Mesenchymal stem cell (in vitro differentiated cells and primary cell): ENCODE data around the gene IDH1.

Source experiments
- DNase-seq: peaks from one replicate; pipeline ENCODE4 v3.0.0-alpha.2; 2013
- H2AFZ ChIP-seq: one replicate; pipeline ENCODE4 v1.6.1; 2013; ENCODE audit warnings: low read depth, mild to moderate bottlenecking, control low read depth, inconsistent platforms, low read length, moderate library complexity
- H2AK5ac ChIP-seq: 2 replicates; pipeline ENCODE4 v1.6.1; 2013; ENCODE audit warnings: low read length, moderate library complexity, mild to moderate bottlenecking, inconsistent platforms; ENCODE audit not compliant: severe bottlenecking
- H2BK120ac ChIP-seq: one replicate; pipeline ENCODE4 v1.6.1; 2013; ENCODE audit warnings: low read depth, mild to moderate bottlenecking, inconsistent platforms, low read length, moderate library complexity
- H2BK12ac ChIP-seq, 2 experiments: one replicate each; pipeline ENCODE4 v1.6.1; 2013; ENCODE audit warnings: inconsistent platforms in 2 of 2, low read length in 2 of 2, mild to moderate bottlenecking in 2 of 2, moderate library complexity in 2 of 2, control low read depth in 1 of 2
- H2BK15ac ChIP-seq: one replicate; pipeline ENCODE4 v1.6.1; 2013; ENCODE audit warnings: mild to moderate bottlenecking, low read depth, inconsistent platforms; ENCODE audit not compliant: poor library complexity, severe bottlenecking
- H2BK5ac ChIP-seq: 2 replicates; pipeline ENCODE4 v1.6.1; 2013; ENCODE audit warnings: low read depth, mild to moderate bottlenecking, low read length, control low read depth, inconsistent platforms; ENCODE audit not compliant: poor library complexity, severe bottlenecking
- H3K14ac ChIP-seq, 2 experiments: one replicate each; pipeline ENCODE4 v1.6.1; 2013; ENCODE audit warnings: inconsistent platforms in 2 of 2, low read length in 2 of 2, control low read depth in 1 of 2, mild to moderate bottlenecking in 1 of 2, moderate library complexity in 1 of 2
- H3K18ac ChIP-seq, 2 experiments: one replicate each; pipeline ENCODE4 v1.6.1; 2013; ENCODE audit warnings: inconsistent platforms in 2 of 2, low read length in 2 of 2, control low read depth in 1 of 2, low read depth in 1 of 2, mild to moderate bottlenecking in 1 of 2
- H3K23ac ChIP-seq, 2 experiments: one replicate each; pipeline ENCODE4 v1.6.1; 2013; ENCODE audit warnings: inconsistent platforms in 2 of 2, low read length in 2 of 2, mild to moderate bottlenecking in 2 of 2, moderate library complexity in 2 of 2, control low read depth in 1 of 2
- H3K27ac ChIP-seq: 2 replicates; pipeline ENCODE4 v1.5.1; 2013; ENCODE audit warnings: mild to moderate bottlenecking, moderate library complexity, low read length, control low read depth, inconsistent platforms; ENCODE audit not compliant: poor library complexity, severe bottlenecking
- H3K27me3 ChIP-seq, 2 experiments: 2 replicates each; pipeline versions ENCODE4 v1.6.1 to v1.7.0; 2013; ENCODE audit warnings: low read length in 2 of 2, mild to moderate bottlenecking in 2 of 2, moderate library complexity in 2 of 2, control low read depth in 1 of 2, inconsistent platforms in 1 of 2; ENCODE audit not compliant: control insufficient read depth in 1 of 2, insufficient read depth in 1 of 2
- H3K36me3 ChIP-seq, 2 experiments: 2 replicates each; pipeline versions ENCODE4 v1.6.1 to v1.7.0; 2013; ENCODE audit warnings: low read length in 2 of 2, control low read depth in 1 of 2, inconsistent platforms in 1 of 2, low read depth in 1 of 2, mild to moderate bottlenecking in 1 of 2; ENCODE audit not compliant: insufficient read depth in 2 of 2, control insufficient read depth in 1 of 2
- H3K4ac ChIP-seq, 2 experiments: one replicate each; pipeline ENCODE4 v1.6.1; 2013; ENCODE audit warnings: inconsistent platforms in 2 of 2, low read length in 2 of 2, mild to moderate bottlenecking in 2 of 2, moderate library complexity in 2 of 2, control low read depth in 1 of 2, low read depth in 1 of 2
- H3K4me1 ChIP-seq: 2 replicates; pipeline ENCODE4 v1.6.1; 2013; ENCODE audit warnings: low read depth, low read length, control low read depth; ENCODE audit not compliant: control insufficient read depth, insufficient read depth
- H3K4me2 ChIP-seq: 2 replicates; pipeline ENCODE4 v1.6.1; 2013; ENCODE audit warnings: low read length, mild to moderate bottlenecking, inconsistent platforms; ENCODE audit not compliant: poor library complexity, severe bottlenecking
- H3K4me3 ChIP-seq, 2 experiments: 2 replicates each; pipeline versions ENCODE4 v1.5.1 to v1.7.0; 2013; ENCODE audit warnings: low read length in 2 of 2, mild to moderate bottlenecking in 2 of 2, control low read depth in 1 of 2, low read depth in 1 of 2; ENCODE audit not compliant: insufficient read depth in 1 of 2
- H3K79me1 ChIP-seq: replicated peaks from 2 replicates; pipeline ENCODE4 v1.6.1; 2013; ENCODE audit warnings: mild to moderate bottlenecking, control low read depth, low read length, inconsistent platforms; ENCODE audit not compliant: poor library complexity, severe bottlenecking
- H3K9ac ChIP-seq: 2 replicates; pipeline ENCODE4 v1.7.0; 2013; ENCODE audit warnings: mild to moderate bottlenecking, low read length, moderate library complexity
- H3K9me3 ChIP-seq: 2 replicates; pipeline ENCODE4 v1.7.0; 2013; ENCODE audit warnings: mild to moderate bottlenecking, low read length; ENCODE audit not compliant: control insufficient read depth
- H4K8ac ChIP-seq: one replicate; pipeline ENCODE4 v1.6.1; 2013; ENCODE audit warnings: inconsistent platforms, mild to moderate bottlenecking, low read length, moderate library complexity
- H4K91ac ChIP-seq: one replicate; pipeline ENCODE4 v1.6.1; 2013; ENCODE audit warnings: mild to moderate bottlenecking, low read length, inconsistent platforms
- whole genome bisulfite sequencing: methylation state at CpG from one replicate; pipeline ENCODE4 v1.1.7; 2013; ENCODE audit warnings: mixed read lengths; 5-methylcytosine and 5-hydroxymethylcytosine counted together

IDH1 gene

GRCh38 chr2:208250388-208250787, 4.5 kb downstream of the IDH1 start:
- Histone ChIP-seq H3K4me2 (no peak overlapping the region), H4K8ac (no peak overlapping the region), H3K79me1 (peaks cover 24% of the 10 kb centered on the region), H3K4ac (no peak overlapping the region), H3K27ac (no peak overlapping the region), H3K4me1 (peaks cover 1% of the 10 kb centered on the region), H3K4me3 (no peak overlapping the region), H2AFZ (no peak overlapping the region), H2AK5ac (no peak overlapping the region), H3K36me3 (peaks cover 5 to 78% of the 10 kb centered on the region in 2 experiments), H3K9me3 (no peaks in the 10 kb centered on the region), H2BK15ac (no peak overlapping the region), H4K91ac (no peak overlapping the region), H2BK12ac (no peak overlapping the region), H2BK5ac (no peak overlapping the region), H3K18ac (no peak overlapping the region), H2BK120ac (no peak overlapping the region), H3K9ac (no peak overlapping the region), H3K23ac (no peak overlapping the region), H3K27me3 (no peaks in the 10 kb centered on the region), H3K14ac (no peak overlapping the region)
- DNase-seq = peak; percentile 29
- 100% methylated on average over 1 of the region's 2 CpGs for WGBS

GRCh38 chr2:208249296-208249695, 5.6 kb downstream of the IDH1 start:
- Histone ChIP-seq H3K36me3 (peaks cover 5 to 89% of the 10 kb centered on the region in 2 experiments), H3K23ac (no peak overlapping the region), H3K27me3 (no peaks in the 10 kb centered on the region), H4K91ac (no peak overlapping the region), H2BK5ac (no peak overlapping the region), H2BK120ac (no peak overlapping the region), H3K4me3 (no peak overlapping the region), H3K4me2 (no peak overlapping the region), H3K9ac (no peak overlapping the region), H4K8ac (no peak overlapping the region), H3K18ac (no peak overlapping the region), H3K4ac (no peak overlapping the region), H2BK12ac (no peak overlapping the region), H2AK5ac (no peak overlapping the region), H3K9me3 (no peaks in the 10 kb centered on the region), H3K14ac (no peak overlapping the region), H2AFZ (no peak overlapping the region), H3K27ac (no peak overlapping the region), H2BK15ac (no peak overlapping the region), H3K79me1 (peaks cover 27% of the 10 kb centered on the region), H3K4me1 (peaks cover 1% of the 10 kb centered on the region)
- no peak for DNase-seq
- 100% methylated on average over 1 of the region's 2 CpGs for WGBS

DNA sequence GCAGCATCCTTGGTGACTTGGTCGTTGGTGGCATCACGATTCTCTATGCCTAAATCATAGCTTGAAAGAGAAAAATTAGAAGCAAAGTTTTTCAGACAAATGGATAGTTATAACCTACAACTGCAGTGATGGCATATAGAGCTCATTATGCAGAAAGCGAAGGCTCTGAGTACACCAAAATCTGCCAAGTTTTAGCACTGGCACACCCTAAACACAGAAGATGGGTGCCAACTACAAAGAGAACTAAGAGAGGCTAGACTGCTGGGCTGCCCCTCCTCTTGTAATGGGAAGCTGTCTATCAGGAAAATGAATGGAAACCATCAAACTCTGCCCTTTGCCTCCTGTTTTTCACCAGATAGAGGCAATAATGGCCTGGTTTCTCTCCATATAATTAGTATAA, 6.3 kb downstream of the IDH1 start:
- H3K36me3 ChIP-seq = peaks cover 5 to 96% of the 10 kb centered on the region in 2 experiments
- 100% methylated on average over 3 of the region's 3 CpGs for WGBS
- no peak overlapping the region for H3K14ac ChIP-seq
- no peak overlapping the region for H4K91ac ChIP-seq
- no peaks in the 10 kb centered on the region for H3K9me3 ChIP-seq
- peaks cover 1% of the 10 kb centered on the region for H3K4me1 ChIP-seq
- H3K27me3 ChIP-seq = no peaks in the 10 kb centered on the region
- no peak overlapping the region for H3K4ac ChIP-seq
- no peak overlapping the region for H3K4me2 ChIP-seq
- H2BK120ac ChIP-seq = no peak overlapping the region
- DNase-seq = no peak
- no peak overlapping the region for H3K18ac ChIP-seq
- H2AK5ac ChIP-seq = no peak overlapping the region
- H2AFZ ChIP-seq = no peak overlapping the region
- H3K23ac ChIP-seq = no peak overlapping the region
- H3K4me3 ChIP-seq = no peak overlapping the region
- no peak overlapping the region for H2BK12ac ChIP-seq
- no peak overlapping the region for H3K27ac ChIP-seq
- no peak overlapping the region for H4K8ac ChIP-seq
- no peak overlapping the region for H3K9ac ChIP-seq
- H2BK15ac ChIP-seq = no peak overlapping the region
- H2BK5ac ChIP-seq = no peak overlapping the region
- H3K79me1 ChIP-seq = peaks cover 26% of the 10 kb centered on the region

DNA sequence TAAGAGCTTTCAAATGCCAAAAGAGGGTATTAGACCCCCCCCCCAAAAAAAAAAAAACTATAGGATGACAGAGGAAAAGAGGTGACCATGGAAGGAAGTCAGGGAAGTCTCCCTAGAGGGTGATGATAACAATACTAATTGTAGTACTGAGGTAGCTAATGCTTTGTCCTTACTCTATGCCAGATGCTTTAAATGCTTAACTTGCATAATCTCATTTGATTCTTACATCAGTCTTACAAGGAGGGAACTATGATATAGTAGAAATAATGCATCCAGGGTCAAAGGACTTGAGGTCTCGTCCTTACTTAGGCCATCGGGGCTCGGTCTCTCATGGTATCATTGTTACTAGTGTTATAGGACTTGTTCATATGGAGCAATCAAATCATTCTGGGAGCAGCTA, 9.1 kb downstream of the IDH1 start:
- Histone ChIP-seq H3K4me1 (no peaks in the 10 kb centered on the region), H3K23ac (no peak overlapping the region), H3K4me2 (no peak overlapping the region), H3K9ac (no peak overlapping the region), H2AK5ac (no peak overlapping the region), H3K27ac (no peak overlapping the region), H3K4ac (no peak overlapping the region), H3K14ac (no peak overlapping the region), H2BK12ac (no peak overlapping the region), H3K4me3 (no peak overlapping the region), H2BK120ac (no peak overlapping the region), H3K36me3 (peaks cover 16 to 94% of the 10 kb centered on the region in 2 experiments), H2AFZ (no peak overlapping the region), H3K79me1 (peaks cover 16% of the 10 kb centered on the region), H2BK15ac (no peak overlapping the region), H2BK5ac (no peak overlapping the region), H3K18ac (no peak overlapping the region), H4K8ac (no peak overlapping the region), H3K9me3 (no peaks in the 10 kb centered on the region), H3K27me3 (no peaks in the 10 kb centered on the region), H4K91ac (no peak overlapping the region)
- DNase-seq = no peak
- 100% methylated on average over 3 of the region's 3 CpGs for WGBS
